ENCODE measurements around the gene PRG2.

Gene PRG2

GRCh38 chr11:57378186-57378585 lies 12.3 kb downstream of the PRG2 start:
- Histone ChIP-seq H3K9me3 (ENCODE audit: control insufficient read depth, low read length) (no peaks in the 10 kb centered on the region), H3K4me1 (ENCODE audit: control insufficient read depth, insufficient read depth, low read length, poor library complexity, severe bottlenecking) (peaks cover 3% of the 10 kb centered on the region), H3K27ac (ENCODE audit: low read depth, low read length, severe bottlenecking) (no peak overlapping the region), H3K36me3 (ENCODE audit: control insufficient read depth, insufficient read depth, low read length) (no peaks in the 10 kb centered on the region), H3K4me3 (ENCODE audit: extremely low read depth, insufficient read depth, low read length, poor library complexity, severe bottlenecking) (no peak overlapping the region)

GRCh38 chr11:57377107-57377506 lies 13.3 kb downstream of the PRG2 start:
- Histone ChIP-seq H3K4me3 (ENCODE audit: extremely low read depth, insufficient read depth, low read length, poor library complexity, severe bottlenecking) (no peak overlapping the region), H3K36me3 (ENCODE audit: control insufficient read depth, insufficient read depth, low read length) (no peaks in the 10 kb centered on the region), H3K27ac (ENCODE audit: low read depth, low read length, severe bottlenecking) (no peak overlapping the region), H3K4me1 (ENCODE audit: control insufficient read depth, insufficient read depth, low read length, poor library complexity, severe bottlenecking) (peaks cover 3% of the 10 kb centered on the region), H3K9me3 (ENCODE audit: control insufficient read depth, low read length) (no peaks in the 10 kb centered on the region)
- 68% methylated on average over 4 to 5 of the region's 5 CpGs for WGBS, 2 experiments (ENCODE audit: insufficient coverage in 2 of 2)

GRCh38 chr11:57376095-57377090 lies 14.1 kb downstream of the PRG2 start:
- Histone ChIP-seq H3K9me3 (ENCODE audit: control insufficient read depth, low read length) (no peaks in the 10 kb centered on the region), H3K27ac (ENCODE audit: low read depth, low read length, severe bottlenecking) (no peak overlapping the region), H3K4me3 (ENCODE audit: extremely low read depth, insufficient read depth, low read length, poor library complexity, severe bottlenecking) (no peak overlapping the region), H3K4me1 (ENCODE audit: control insufficient read depth, insufficient read depth, low read length, poor library complexity, severe bottlenecking) (peaks cover 3% of the 10 kb centered on the region), H3K36me3 (ENCODE audit: control insufficient read depth, insufficient read depth, low read length) (no peaks in the 10 kb centered on the region)
- WGBS, 2 experiments (ENCODE audit: insufficient coverage in 2 of 2), result 46 to 56% methylated on average over 9 to 14 of the region's 26 CpGs

DNA sequence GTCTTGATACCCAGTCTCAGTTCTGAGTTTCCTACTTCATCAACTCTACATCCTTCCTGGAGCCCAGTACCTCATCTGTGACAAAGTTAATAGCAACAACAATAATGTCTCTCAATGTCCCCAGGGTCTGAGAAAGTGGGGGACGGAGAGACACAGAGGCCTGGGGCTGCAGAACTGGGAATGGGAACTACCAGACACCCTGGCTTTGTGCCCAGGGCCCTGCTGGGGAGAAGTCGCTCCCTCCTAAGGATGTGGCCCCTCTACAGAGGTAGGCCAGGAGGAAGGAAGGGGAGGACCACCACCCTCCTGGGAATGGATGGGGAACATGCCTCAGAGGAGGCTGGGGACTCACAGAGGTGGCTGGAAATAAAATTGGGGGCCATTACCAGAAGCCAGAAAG lies 15.0 kb downstream of the PRG2 start:
- Histone ChIP-seq H3K4me1 (ENCODE audit: control insufficient read depth, insufficient read depth, low read length, poor library complexity, severe bottlenecking) (peaks cover 3% of the 10 kb centered on the region), H3K36me3 (ENCODE audit: control insufficient read depth, insufficient read depth, low read length) (no peaks in the 10 kb centered on the region), H3K4me3 (ENCODE audit: extremely low read depth, insufficient read depth, low read length, poor library complexity, severe bottlenecking) (no peak overlapping the region), H3K27ac (ENCODE audit: low read depth, low read length, severe bottlenecking) (no peak overlapping the region), H3K9me3 (ENCODE audit: control insufficient read depth, low read length) (no peaks in the 10 kb centered on the region)
- WGBS, 2 experiments (ENCODE audit: insufficient coverage in 2 of 2), result 86 to 89% methylated on average over 1 of the region's 2 CpGs

- H3K4me3 ChIP-seq (ENCODE audit: extremely low read depth, insufficient read depth, low read length, poor library complexity, severe bottlenecking), result no peak overlapping the region
- no peaks in the 10 kb centered on the region for H3K9me3 ChIP-seq (ENCODE audit: control insufficient read depth, low read length)
- peaks cover 3% of the 10 kb centered on the region for H3K4me1 ChIP-seq (ENCODE audit: control insufficient read depth, insufficient read depth, low read length, poor library complexity, severe bottlenecking)
- no peaks in the 10 kb centered on the region for H3K36me3 ChIP-seq (ENCODE audit: control insufficient read depth, insufficient read depth, low read length)
- no peak overlapping the region for H3K27ac ChIP-seq (ENCODE audit: low read depth, low read length, severe bottlenecking)
- 92% methylated on average over 3 of the region's 3 CpGs for WGBS, 2 experiments (ENCODE audit: insufficient coverage in 2 of 2)
These were observed 15.5 kb downstream of the PRG2 start for GRCh38 chr11:57374966-57375365.

- H3K4me1 ChIP-seq (ENCODE audit: control insufficient read depth, insufficient read depth, low read length, poor library complexity, severe bottlenecking), result peaks cover 3% of the 10 kb centered on the region
- no CpG with 5 or more reads among the region's 3 CpGs for WGBS, 2 experiments (ENCODE audit: insufficient coverage in 2 of 2)
- H3K4me3 ChIP-seq (ENCODE audit: extremely low read depth, insufficient read depth, low read length, poor library complexity, severe bottlenecking), result no peak overlapping the region
- no peaks in the 10 kb centered on the region for H3K9me3 ChIP-seq (ENCODE audit: control insufficient read depth, low read length)
- H3K36me3 ChIP-seq (ENCODE audit: control insufficient read depth, insufficient read depth, low read length), result no peaks in the 10 kb centered on the region
- H3K27ac ChIP-seq (ENCODE audit: low read depth, low read length, severe bottlenecking), result no peak overlapping the region
These were observed 17.3 kb downstream of the PRG2 start for GRCh38 chr11:57373146-57373545.

- no peaks in the 10 kb centered on the region for H3K9me3 ChIP-seq (ENCODE audit: control insufficient read depth, low read length)
- no peaks in the 10 kb centered on the region for H3K36me3 ChIP-seq (ENCODE audit: control insufficient read depth, insufficient read depth, low read length)
- H3K4me1 ChIP-seq (ENCODE audit: control insufficient read depth, insufficient read depth, low read length, poor library complexity, severe bottlenecking), result no peaks in the 10 kb centered on the region
- no peak overlapping the region for H3K27ac ChIP-seq (ENCODE audit: low read depth, low read length, severe bottlenecking)
- no peak overlapping the region for H3K4me3 ChIP-seq (ENCODE audit: extremely low read depth, insufficient read depth, low read length, poor library complexity, severe bottlenecking)
These were observed 19.5 kb downstream of the PRG2 start for GRCh38 chr11:57370941-57371340.

DNA sequence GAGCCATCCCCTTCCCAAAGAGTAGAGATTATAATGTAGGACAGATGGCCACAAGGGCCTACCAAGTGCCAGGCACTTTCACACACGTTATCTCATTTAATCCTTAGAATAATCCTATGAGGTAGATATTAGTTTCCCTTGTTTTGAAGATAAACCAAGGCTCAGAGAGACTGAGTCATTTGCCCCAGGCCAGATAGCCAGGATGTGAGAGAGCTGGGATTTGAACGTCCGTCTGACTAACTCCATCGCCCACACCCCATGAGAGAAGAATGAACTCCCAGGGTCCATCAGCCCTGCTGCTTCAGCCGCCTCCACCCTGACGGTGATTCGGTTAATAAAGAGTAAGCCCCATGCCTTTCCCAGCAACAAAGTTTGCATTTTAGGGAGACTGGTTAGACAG lies 20.2 kb downstream of the PRG2 start:
- 75 to 100% methylated on average over 3 to 5 of the region's 7 CpGs for WGBS, 2 experiments (ENCODE audit: insufficient coverage in 2 of 2)

GRCh38 chr11:57368845-57369232 lies 21.6 kb downstream of the PRG2 start:
- no peak overlapping the region for H3K4me3 ChIP-seq (ENCODE audit: extremely low read depth, insufficient read depth, low read length, poor library complexity, severe bottlenecking)
- H3K36me3 ChIP-seq (ENCODE audit: control insufficient read depth, insufficient read depth, low read length), result no peaks in the 10 kb centered on the region
- WGBS, 2 experiments (ENCODE audit: insufficient coverage in 2 of 2), result 91 to 94% methylated on average over 3 to 5 of the region's 5 CpGs
- no peaks in the 10 kb centered on the region for H3K4me1 ChIP-seq (ENCODE audit: control insufficient read depth, insufficient read depth, low read length, poor library complexity, severe bottlenecking)
- H3K9me3 ChIP-seq (ENCODE audit: control insufficient read depth, low read length), result no peaks in the 10 kb centered on the region
- no peak overlapping the region for H3K27ac ChIP-seq (ENCODE audit: low read depth, low read length, severe bottlenecking)

More for the DNA sequence above, 20.2 kb downstream of the PRG2 start:
- Histone ChIP-seq H3K4me1 (ENCODE audit: control insufficient read depth, insufficient read depth, low read length, poor library complexity, severe bottlenecking) (no peaks in the 10 kb centered on the region), H3K4me3 (ENCODE audit: extremely low read depth, insufficient read depth, low read length, poor library complexity, severe bottlenecking) (no peak overlapping the region), H3K9me3 (ENCODE audit: control insufficient read depth, low read length) (no peaks in the 10 kb centered on the region), H3K36me3 (ENCODE audit: control insufficient read depth, insufficient read depth, low read length) (no peaks in the 10 kb centered on the region), H3K27ac (ENCODE audit: low read depth, low read length, severe bottlenecking) (no peak overlapping the region)

- WGBS, 2 experiments (ENCODE audit: insufficient coverage in 2 of 2), result 86 to 98% methylated on average over 11 to 18 of the region's 19 CpGs
- H3K9me3 ChIP-seq (ENCODE audit: control insufficient read depth, low read length), result no peaks in the 10 kb centered on the region
- H3K27ac ChIP-seq (ENCODE audit: low read depth, low read length, severe bottlenecking), result no peak overlapping the region
- no peaks in the 10 kb centered on the region for H3K4me1 ChIP-seq (ENCODE audit: control insufficient read depth, insufficient read depth, low read length, poor library complexity, severe bottlenecking)
- no peaks in the 10 kb centered on the region for H3K36me3 ChIP-seq (ENCODE audit: control insufficient read depth, insufficient read depth, low read length)
- no peak overlapping the region for H3K4me3 ChIP-seq (ENCODE audit: extremely low read depth, insufficient read depth, low read length, poor library complexity, severe bottlenecking)
These were observed 22.2 kb downstream of the PRG2 start for GRCh38 chr11:57368106-57368844.

Data from mesodermal cell (in vitro differentiated cells).